GM12874 (cell line): ENCODE results near the gene STC2.

ENCODE experiments used
- TF ChIP-seq, protein P1 (sequence below): IDR thresholded peaks from 2 replicates; pipeline ENCODE4 v1.5.1; 2011; ENCODE audit warnings: low read depth, mild to moderate bottlenecking, control low read depth, low read length, moderate library complexity; ENCODE audit not compliant: insufficient read depth

STC2 gene

GRCh38 chr5:173287086-173287485, 41.1 kb downstream of the STC2 start:
- TF ChIP-seq, protein P1, sequence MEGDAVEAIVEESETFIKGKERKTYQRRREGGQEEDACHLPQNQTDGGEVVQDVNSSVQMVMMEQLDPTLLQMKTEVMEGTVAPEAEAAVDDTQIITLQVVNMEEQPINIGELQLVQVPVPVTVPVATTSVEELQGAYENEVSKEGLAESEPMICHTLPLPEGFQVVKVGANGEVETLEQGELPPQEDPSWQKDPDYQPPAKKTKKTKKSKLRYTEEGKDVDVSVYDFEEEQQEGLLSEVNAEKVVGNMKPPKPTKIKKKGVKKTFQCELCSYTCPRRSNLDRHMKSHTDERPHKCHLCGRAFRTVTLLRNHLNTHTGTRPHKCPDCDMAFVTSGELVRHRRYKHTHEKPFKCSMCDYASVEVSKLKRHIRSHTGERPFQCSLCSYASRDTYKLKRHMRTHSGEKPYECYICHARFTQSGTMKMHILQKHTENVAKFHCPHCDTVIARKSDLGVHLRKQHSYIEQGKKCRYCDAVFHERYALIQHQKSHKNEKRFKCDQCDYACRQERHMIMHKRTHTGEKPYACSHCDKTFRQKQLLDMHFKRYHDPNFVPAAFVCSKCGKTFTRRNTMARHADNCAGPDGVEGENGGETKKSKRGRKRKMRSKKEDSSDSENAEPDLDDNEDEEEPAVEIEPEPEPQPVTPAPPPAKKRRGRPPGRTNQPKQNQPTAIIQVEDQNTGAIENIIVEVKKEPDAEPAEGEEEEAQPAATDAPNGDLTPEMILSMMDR, result no peak

- TF ChIP-seq, protein P1, result peak; percentile 74
Observed at GRCh38 chr5:173283318-173284288, 44.6 kb downstream of the STC2 start.

- TF ChIP-seq, protein P1, result no peak
Observed at GRCh38 chr5:173282916-173283315, 45.3 kb downstream of the STC2 start.

- TF ChIP-seq, protein P1, result no peak
Observed at GRCh38 chr5:173281910-173282309, 46.3 kb downstream of the STC2 start.

DNA sequence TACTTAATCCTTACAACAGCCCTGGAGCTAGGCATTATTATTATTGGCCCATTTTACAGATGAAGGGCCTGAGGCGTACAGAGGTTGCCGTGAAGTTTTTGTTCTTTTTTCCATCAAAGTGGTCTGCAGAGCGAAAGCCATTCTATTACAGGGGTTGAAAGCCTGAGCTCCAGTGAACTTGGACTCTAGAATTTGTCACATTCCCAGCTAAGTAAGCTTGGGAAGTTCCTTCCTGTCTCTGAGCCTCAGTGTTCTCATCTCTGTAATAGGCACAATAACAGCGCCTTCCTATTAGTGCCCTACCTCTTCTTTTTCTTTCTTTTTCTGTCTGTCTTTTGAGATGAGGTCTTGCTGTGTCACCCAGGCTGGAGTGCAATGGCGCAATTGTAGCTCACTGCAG, 49.0 kb downstream of the STC2 start:
- TF ChIP-seq, protein P1, result no peak

- TF ChIP-seq, protein P1, result no peak
Observed at GRCh38 chr5:173278641-173279040, 49.6 kb downstream of the STC2 start.

DNA sequence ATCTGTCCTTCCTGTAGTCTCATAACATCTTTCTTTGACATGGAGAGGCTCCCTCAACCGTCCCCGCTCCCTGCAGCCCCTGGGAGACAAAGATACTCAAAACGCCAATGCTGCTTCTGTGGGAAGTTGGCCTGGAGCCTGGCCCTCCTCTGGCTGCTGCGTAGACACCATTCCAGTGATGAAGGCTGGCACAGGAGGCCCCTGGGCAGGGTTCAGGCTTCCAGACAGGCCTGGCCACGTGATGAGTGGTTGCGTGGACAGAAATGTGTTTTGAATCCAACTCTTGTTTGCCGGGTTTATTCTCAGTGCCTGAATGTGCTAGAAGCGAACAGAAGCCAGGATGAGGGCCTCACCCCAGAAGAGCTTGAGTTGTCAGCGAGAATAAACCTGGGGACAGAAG, 50.0 kb downstream of the STC2 start:
- TF ChIP-seq, protein P1, result no peak
